ENCODE data around the gene SNX14.
A peak's percentile ranks its signal among the peaks of the same experiment; 100 is the strongest.

- TF ChIP-seq TAF1 (IDR thresholded peaks at IDR 0.05; ENCODE audit: low read depth) (no peak), MAX (IDR thresholded peaks at IDR 0.05) (no peak), REST (IDR thresholded peaks at IDR 0.05; ENCODE audit: low read depth) (no peak), YY1 (IDR thresholded peaks at IDR 0.05; ENCODE audit: low read depth) (no peak), FOXM1 (IDR thresholded peaks at IDR 0.05; ENCODE audit: borderline replicate concordance, low read depth) (no peak), ZBTB7A (IDR thresholded peaks at IDR 0.05; ENCODE audit: low read depth) (no peak), CREB1 (IDR thresholded peaks at IDR 0.05; ENCODE audit: low read depth) (no peak), EGR1 (IDR thresholded peaks at IDR 0.05) (no peak), EP300 (IDR thresholded peaks at IDR 0.05; ENCODE audit: borderline replicate concordance) (peak; percentile 34; the same call in 1 of the 2 replicates), CEBPB (IDR thresholded peaks at IDR 0.05) (no peak)
These were observed 124.2 kb downstream of the SNX14 start for GRCh38 chr6:85469276-85470022.

All from Ishikawa (cell line).